Thyroid gland (tissue), 4 donors: ENCODE measurements around the gene WFIKKN2. TPM values are rescaled to one million over a fixed set of nuclear protein-coding genes. Genes with fewer than 3 reads are reported as not detected.

Source experiments
- DNase-seq, 2 donors: peaks; one replicate each; pipeline ENCODE4 v3.0.0-alpha.2; 2019
- H3K27ac ChIP-seq, 3 donors: fragments of 200-600 bp; sonication (generic); 1 replicate in 2 of 3; 2 replicates in 1 of 3; pipeline ENCODE4 v1.5.1; 2016 to 2019; ENCODE audit warnings: mild to moderate bottlenecking in 1 of 3, moderate library complexity in 1 of 3
- H3K27me3 ChIP-seq: fragments of 200-600 bp; sonication (generic); one replicate; pipeline ENCODE4 v1.5.1; 2019
- H3K36me3 ChIP-seq, 2 donors: fragments of 200-600 bp; sonication (generic); one replicate each; pipeline ENCODE4 v1.5.1; 2016 to 2019
- H3K4me1 ChIP-seq, 2 donors: fragments of 200-600 bp; sonication (generic); one replicate each; pipeline ENCODE4 v1.5.1; 2017 to 2019
- H3K4me3 ChIP-seq, 3 donors: fragments of 200-600 bp; sonication (generic); replicated peaks in 1 of 3; 1 replicate in 2 of 3; 2 replicates in 1 of 3; pipeline ENCODE4 v1.5.1; 2016; ENCODE audit warnings: mild to moderate bottlenecking in 1 of 3
- H3K9me3 ChIP-seq: fragments of 200-600 bp; sonication (generic); one replicate; pipeline ENCODE4 v1.5.1; 2017
- CTCF ChIP-seq, 6 experiments: fragments of 200-600 bp in 3 of 6; fragments of 450-650 bp in 3 of 6; sonication (generic) in 3 of 6; IDR thresholded peaks; one replicate each; pipeline ENCODE4 v1.5.1; 2016 to 2019; ENCODE audit warnings: antibody characterized with exemption in 6 of 6, mild to moderate bottlenecking in 2 of 6, inconsistent platforms in 1 of 6, moderate library complexity in 1 of 6
- POLR2A ChIP-seq, 2 donors: fragments of 450-650 bp; IDR thresholded peaks; one replicate each; pipeline ENCODE4 v1.6.1; 2017; ENCODE audit warnings: antibody characterized with exemption in 2 of 2, mild to moderate bottlenecking in 2 of 2, moderate library complexity in 1 of 2
- WGBS, 2 donors: methylation state at CpG; one replicate each; pipeline ENCODE4 v1.1.5; 2017; 5-methylcytosine and 5-hydroxymethylcytosine counted together
- intact Hi-C: fragments of 100-400 bp; cut with DNase I; formaldehyde crosslinking; loops from one replicate; pipeline ENCODE4 v1.15.1; 2023
- total RNA-seq, 4 donors: library from RNA; depleted of rRNA; stranded (reverse); fragments of >200 nt; gene quantifications; one replicate each; pipeline ENCODE4 v1.2.3, GENCODE V29; 2016

WFIKKN2 gene
- total RNA-seq, 4 donors from 2014 or later = 0.11 TPM; not detected in 3

- peaks cover 41 to 46% of the 10 kb centered on the region in 2 donors for H3K4me1 ChIP-seq
- peak overlapping the region; percentile 28 to 100 (median 79) for H3K4me3 ChIP-seq
- TF ChIP-seq POLR2A (IDR thresholded peaks at IDR 0.05) (peak in 1 of 2 donors; percentile 68), CTCF (IDR thresholded peaks at IDR 0.05) (no peak)
- intact Hi-C loops = no loop called here
- WGBS, 2 donors = 0 to 1% methylated on average over 18 to 28 of the region's 50 CpGs
- H3K27ac ChIP-seq = peak overlapping the region; percentile 99 to 100 (median 100)
- H3K9me3 ChIP-seq = no peaks in the 10 kb centered on the region
- no peaks in the 10 kb centered on the region for H3K27me3 ChIP-seq
- H3K36me3 ChIP-seq = peaks cover 10 to 23% of the 10 kb centered on the region in 2 donors
- DNase-seq = peak; percentile 71 to 75
These were observed 29.9 kb downstream of the WFIKKN2 start for GRCh38 chr17:50865060-50865867.

GRCh38 chr17:50865868-50866260, 30.5 kb downstream of the WFIKKN2 start:
- WGBS, 2 donors = 0% methylated on average over 11 of the region's 53 CpGs; no CpG with 5 or more reads in 1 of the 2 donors

GRCh38 chr17:50866261-50866949, 31.0 kb downstream of the WFIKKN2 start, which contains the start of gene TOB1:
TSS of gene TOB1 (minus strand) at chr17:50866354. CDS start at chr17:50864017, 2,337 bp downstream.
- Histone ChIP-seq H3K4me1 (peaks cover 35 to 37% of the 10 kb centered on the region in 2 donors), H3K27me3 (no peaks in the 10 kb centered on the region), H3K4me3 (peak within 1 kb of the TSS; percentile 80 to 100 (median 83)), H3K27ac (peak within 1 kb of the TSS; percentile 100), H3K9me3 (no peaks in the 10 kb centered on the region), H3K36me3 (peaks cover 10 to 22% of the 10 kb centered on the region in 2 donors)
- 0 to 1% methylated on average over 19 to 36 of the region's 75 CpGs for WGBS, 2 donors
- DNase-seq = peak; percentile 98 to 99
- intact Hi-C loops = no loop called here
- TF ChIP-seq CTCF (IDR thresholded peaks at IDR 0.05) = peak in 1 of 6 experiments; percentile 10
- peak; percentile 99 for TF ChIP-seq POLR2A (IDR thresholded peaks at IDR 0.05)

More at GRCh38 chr17:50865868-50866260, 30.5 kb downstream of the WFIKKN2 start:
- no peaks in the 10 kb centered on the region for H3K9me3 ChIP-seq
- H3K36me3 ChIP-seq = peaks cover 10 to 23% of the 10 kb centered on the region in 2 donors
- intact Hi-C loops = no loop called here
- peak overlapping the region; percentile 28 to 100 (median 79) for H3K4me3 ChIP-seq
- DNase-seq = no peak
- no peaks in the 10 kb centered on the region for H3K27me3 ChIP-seq
- TF ChIP-seq POLR2A (IDR thresholded peaks at IDR 0.05) (no peak), CTCF (IDR thresholded peaks at IDR 0.05) (no peak)
- H3K4me1 ChIP-seq = peaks cover 39 to 43% of the 10 kb centered on the region in 2 donors
- peak overlapping the region; percentile 99 to 100 (median 100) for H3K27ac ChIP-seq

- 0% methylated on average over 17 to 20 of the region's 28 CpGs for WGBS, 2 donors
- intact Hi-C loops = no loop called here
- no peaks in the 10 kb centered on the region for H3K9me3 ChIP-seq
- peaks cover 30 to 32% of the 10 kb centered on the region in 2 donors for H3K4me1 ChIP-seq
- H3K4me3 ChIP-seq = peak overlapping the region; percentile 80 to 100 (median 83)
- H3K27me3 ChIP-seq = no peaks in the 10 kb centered on the region
- TF ChIP-seq CTCF (IDR thresholded peaks at IDR 0.05) (peak in 1 of 6 experiments; percentile 5), POLR2A (IDR thresholded peaks at IDR 0.05) (no peak)
- DNase-seq = peak in 1 of 2 donors; percentile 69
- peaks cover 10 to 16% of the 10 kb centered on the region in 2 donors for H3K36me3 ChIP-seq
- peak overlapping the region; percentile 100 for H3K27ac ChIP-seq
These were observed 31.6 kb downstream of the WFIKKN2 start for GRCh38 chr17:50866950-50867362.
